Stimulated activated CD8-positive, alpha-beta memory T cell treated with anti-CD3 and anti-CD28 coated beads, Interleukin-4, amount 100 ng/mL, for 48 hours (primary cell): ENCODE results near the gene BORCS8.
A peak's percentile ranks its signal among the peaks of the same experiment; 100 is the strongest.
"Not testable (repeated sequence)": the region's sequence is repeated elsewhere in the genome, so short reads cannot be mapped to it uniquely, and the experiment has no call there.

ENCODE experiments used
- DNase-seq: peaks from one replicate; pipeline ENCODE4 v3.0.0-alpha.2; 2020

The BORCS8 gene

GRCh38 chr19:19179548-19180441 is 12.2 kb downstream of the BORCS8 start:
- DNase-seq: no peak

- no peak for DNase-seq
Measured at GRCh38 chr19:19176950-19177349, 15.0 kb downstream of the BORCS8 start.

- DNase-seq: not testable (repeated sequence)
Measured at GRCh38 chr19:19173243-19173642, 18.7 kb downstream of the BORCS8 start.

GRCh38 chr19:19171821-19172532 is 20.0 kb downstream of the BORCS8 start:
- DNase-seq: no peak

- no peak for DNase-seq
Measured at GRCh38 chr19:19170873-19171672, 20.9 kb downstream of the BORCS8 start.

- peak; percentile 91 for DNase-seq
Measured at GRCh38 chr19:19170053-19170872, 21.7 kb downstream of the BORCS8 start, which contains the start of gene MEF2B. TSS of gene MEF2B (minus strand) at chr19:19170263. CDS start at chr19:19150735, 19,528 bp downstream.

- DNase-seq: no peak
Measured at GRCh38 chr19:19169236-19170052, 22.5 kb downstream of the BORCS8 start.

GRCh38 chr19:19167612-19168011 is 24.3 kb downstream of the BORCS8 start:
- no peak for DNase-seq

- no peak for DNase-seq
Measured at GRCh38 chr19:19165396-19165795, 26.6 kb downstream of the BORCS8 start.

- DNase-seq: no peak
Measured at GRCh38 chr19:19162495-19162894, 29.5 kb downstream of the BORCS8 start.

GRCh38 chr19:19160461-19161035 is 31.4 kb downstream of the BORCS8 start:
- DNase-seq: no peak

- DNase-seq: no peak
Measured at GRCh38 chr19:19159534-19159933, 32.4 kb downstream of the BORCS8 start.

GRCh38 chr19:19157808-19158207 is 34.1 kb downstream of the BORCS8 start:
- no peak for DNase-seq

- no peak for DNase-seq
Measured at GRCh38 chr19:19155495-19156219, 36.3 kb downstream of the BORCS8 start.

GRCh38 chr19:19154768-19155494 is 37.0 kb downstream of the BORCS8 start:
- no peak for DNase-seq

GRCh38 chr19:19152668-19153384 is 39.1 kb downstream of the BORCS8 start:
- DNase-seq: no peak

- DNase-seq: no peak
Measured at GRCh38 chr19:19151418-19151817, 40.5 kb downstream of the BORCS8 start.

- DNase-seq: no peak
Measured at GRCh38 chr19:19149435-19149834, 42.5 kb downstream of the BORCS8 start.

GRCh38 chr19:19148504-19148903 is 43.4 kb downstream of the BORCS8 start:
- DNase-seq: not testable (repeated sequence)
